HK-2 (cell line): ENCODE data around the gene LZTS2.
"Not testable (repeated sequence)": the region's sequence is repeated elsewhere in the genome, so short reads cannot be mapped to it uniquely, and the experiment has no call there.

Source experiments
- DNase-seq: peaks from one replicate; pipeline ENCODE4 v3.0.0-alpha.2; 2018; ENCODE audit not compliant: unreplicated experiment

The LZTS2 gene

GRCh38 chr10:100999742-101000126, at the start of gene LZTS2:
LZTS2 (plus strand) TSS chr10:100999808; CDS start chr10:101002539, 2,731 bp downstream.
- DNase-seq: no peak

DNA sequence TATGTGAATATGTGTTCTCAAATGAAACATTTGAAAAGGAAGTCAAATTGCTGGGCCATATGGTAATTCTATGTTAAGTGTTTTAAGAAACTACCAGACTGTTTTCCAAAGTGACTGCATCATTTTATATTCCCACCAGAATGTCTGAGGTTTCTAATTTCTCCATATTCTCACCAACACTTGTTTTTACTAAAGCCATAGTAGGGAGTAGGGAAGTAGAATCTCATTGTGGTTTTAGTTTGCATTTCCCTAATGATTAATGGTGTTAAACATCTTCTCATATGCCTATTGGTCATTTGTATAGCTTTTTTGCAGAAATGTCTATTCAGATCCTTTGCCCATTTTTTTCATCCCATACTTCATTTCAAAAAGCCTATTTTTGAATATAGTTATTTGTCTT, 39.4 kb upstream of the LZTS2 start:
- no peak for DNase-seq

DNA sequence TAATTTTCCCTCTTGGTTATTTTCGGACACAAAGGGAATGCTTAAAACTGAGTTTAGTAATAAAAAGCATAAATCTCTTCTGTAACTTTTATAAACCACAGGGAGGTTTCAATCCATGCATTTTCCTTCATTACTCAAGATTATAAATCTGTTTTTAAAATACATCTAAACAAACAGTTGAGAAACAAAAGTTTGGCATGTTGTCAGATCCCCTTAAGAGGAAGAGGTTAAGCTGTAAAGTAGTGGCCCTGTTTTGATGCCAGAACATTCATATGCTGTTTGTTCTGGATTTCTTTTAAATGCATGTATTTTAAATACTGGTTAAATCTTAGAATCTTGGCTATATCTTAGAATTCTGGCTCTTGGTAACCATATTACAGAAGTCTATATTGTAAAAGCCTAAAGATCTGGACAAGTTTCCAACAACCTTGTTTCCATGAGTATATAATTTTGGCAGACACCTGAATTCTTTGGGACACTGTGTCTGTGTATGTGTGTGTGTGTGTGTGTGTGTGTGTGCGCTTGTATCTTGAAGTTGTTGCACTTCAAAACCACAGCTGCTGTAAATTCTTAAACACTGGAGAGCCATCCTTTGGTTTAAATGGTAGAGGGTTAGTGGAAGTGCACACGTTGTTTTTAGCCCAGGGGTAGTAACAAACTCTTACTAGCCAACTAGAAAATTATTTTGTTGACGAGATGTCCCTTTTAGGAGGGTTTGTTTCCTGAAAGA, 37.1 kb upstream of the LZTS2 start:
- DNase-seq: no peak

- DNase-seq: no peak
Measured at GRCh38 chr10:100963826-100964225, 35.8 kb upstream of the LZTS2 start.

GRCh38 chr10:100965820-100966219, 33.8 kb upstream of the LZTS2 start:
- no peak for DNase-seq

DNA sequence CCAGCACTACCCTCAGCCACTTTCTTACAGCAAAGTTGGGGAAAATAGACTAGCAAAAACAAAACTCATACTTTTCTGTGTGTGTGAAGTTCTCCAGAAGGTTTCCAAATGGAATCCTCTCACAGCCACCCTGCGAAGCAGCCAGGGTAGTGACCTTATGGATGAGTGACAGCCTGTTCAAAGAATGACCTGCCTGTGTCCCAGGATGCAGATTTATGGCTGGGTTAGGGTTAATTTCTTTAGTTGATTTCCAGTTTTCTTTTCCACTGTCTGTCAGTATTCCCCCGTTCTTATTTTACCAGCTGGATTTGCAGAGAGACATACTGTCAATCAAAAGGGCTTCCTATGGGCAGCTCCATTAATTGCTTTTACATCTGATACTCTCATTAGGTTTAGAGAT, 32.7 kb upstream of the LZTS2 start:
- DNase-seq: no peak

GRCh38 chr10:100967332-100967731, 32.3 kb upstream of the LZTS2 start:
- no peak for DNase-seq

DNA sequence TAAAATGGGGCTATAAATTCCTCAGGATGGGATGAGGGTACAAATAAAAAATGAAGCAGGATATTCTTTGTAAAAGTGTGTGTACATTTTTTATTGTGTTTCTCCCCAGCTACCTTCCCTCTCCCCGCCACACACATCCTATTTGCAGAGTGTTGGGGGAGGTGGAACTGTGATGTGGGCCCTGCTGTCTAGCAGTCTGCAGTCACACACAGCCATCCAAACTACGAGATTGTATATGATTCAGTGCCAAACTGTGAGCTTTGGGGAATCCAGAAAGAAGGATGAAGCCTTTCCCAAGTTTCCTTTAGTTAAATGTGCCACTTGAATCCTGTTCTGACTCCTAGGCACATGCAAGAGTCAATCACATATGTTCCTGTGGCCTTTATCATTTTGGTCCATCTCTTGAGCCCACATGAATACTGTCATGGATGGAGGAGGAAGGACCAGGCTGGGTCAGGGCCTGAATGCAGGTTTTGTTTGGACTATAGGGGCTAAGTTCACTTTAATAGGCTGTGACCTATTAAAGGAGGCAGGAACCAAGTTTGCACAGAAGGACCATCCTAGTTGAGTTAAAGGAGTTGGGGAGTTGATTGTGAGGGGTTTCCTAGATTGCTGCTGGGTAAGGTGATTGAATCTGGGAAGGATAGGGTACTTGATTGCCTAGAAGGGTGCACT, 31.4 kb upstream of the LZTS2 start:
- no peak for DNase-seq

- no peak for DNase-seq
Measured at GRCh38 chr10:100968863-100969186, 30.8 kb upstream of the LZTS2 start.

DNA sequence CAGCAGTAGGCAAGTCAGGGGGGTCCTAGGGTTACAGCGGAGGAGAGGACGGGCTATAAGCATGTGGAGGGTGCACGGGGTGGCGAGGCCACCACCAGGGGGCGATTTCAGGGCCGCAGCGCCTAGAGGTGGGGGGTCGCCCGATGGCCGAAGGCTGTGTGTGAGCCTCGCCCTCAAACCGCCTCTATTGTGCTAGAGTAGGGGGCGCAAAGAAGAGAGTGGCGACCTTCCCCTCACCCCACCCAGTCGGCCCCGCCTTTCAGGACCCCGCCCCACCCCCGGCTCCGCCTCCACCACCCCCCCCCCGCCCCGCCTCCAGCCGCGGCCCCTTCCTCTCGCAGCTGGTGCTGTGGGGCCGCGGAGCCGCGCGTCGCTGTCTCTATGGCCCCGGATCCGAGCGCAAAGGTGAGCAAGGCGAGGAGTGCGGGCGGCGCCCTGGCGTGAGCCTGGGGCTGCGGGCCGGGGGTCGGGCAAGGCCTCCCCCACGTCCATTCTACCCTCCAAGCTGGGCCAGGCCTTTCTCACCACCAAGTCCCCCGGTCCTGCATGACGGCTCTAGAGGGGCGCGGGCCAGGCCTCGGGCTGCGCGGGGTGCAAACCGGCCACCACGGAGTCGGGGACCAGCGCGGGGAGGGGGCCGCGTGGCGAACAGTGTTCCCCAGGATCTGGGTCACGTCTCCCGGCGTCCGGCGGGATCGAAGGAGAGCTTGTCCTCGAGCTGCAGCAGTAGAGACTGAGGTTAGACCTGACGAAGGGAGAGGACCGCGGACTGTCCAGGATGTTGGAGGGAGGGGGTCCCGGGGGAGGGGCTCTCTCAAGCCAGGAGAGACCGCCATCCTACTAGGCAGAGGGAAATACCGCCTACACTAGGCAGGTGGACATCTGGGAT, 30.2 kb upstream of the LZTS2 start, which contains the start of gene SEMA4G:
SEMA4G (plus strand) TSS at position 318 of the 889 bp plus-strand sequence. CDS start 3,409 bp downstream, outside the sequence.
- DNase-seq: no peak

- DNase-seq: no peak
Measured at GRCh38 chr10:100970076-100970913, 29.3 kb upstream of the LZTS2 start.

GRCh38 chr10:100970914-100971811, 28.4 kb upstream of the LZTS2 start:
- no peak for DNase-seq

DNA sequence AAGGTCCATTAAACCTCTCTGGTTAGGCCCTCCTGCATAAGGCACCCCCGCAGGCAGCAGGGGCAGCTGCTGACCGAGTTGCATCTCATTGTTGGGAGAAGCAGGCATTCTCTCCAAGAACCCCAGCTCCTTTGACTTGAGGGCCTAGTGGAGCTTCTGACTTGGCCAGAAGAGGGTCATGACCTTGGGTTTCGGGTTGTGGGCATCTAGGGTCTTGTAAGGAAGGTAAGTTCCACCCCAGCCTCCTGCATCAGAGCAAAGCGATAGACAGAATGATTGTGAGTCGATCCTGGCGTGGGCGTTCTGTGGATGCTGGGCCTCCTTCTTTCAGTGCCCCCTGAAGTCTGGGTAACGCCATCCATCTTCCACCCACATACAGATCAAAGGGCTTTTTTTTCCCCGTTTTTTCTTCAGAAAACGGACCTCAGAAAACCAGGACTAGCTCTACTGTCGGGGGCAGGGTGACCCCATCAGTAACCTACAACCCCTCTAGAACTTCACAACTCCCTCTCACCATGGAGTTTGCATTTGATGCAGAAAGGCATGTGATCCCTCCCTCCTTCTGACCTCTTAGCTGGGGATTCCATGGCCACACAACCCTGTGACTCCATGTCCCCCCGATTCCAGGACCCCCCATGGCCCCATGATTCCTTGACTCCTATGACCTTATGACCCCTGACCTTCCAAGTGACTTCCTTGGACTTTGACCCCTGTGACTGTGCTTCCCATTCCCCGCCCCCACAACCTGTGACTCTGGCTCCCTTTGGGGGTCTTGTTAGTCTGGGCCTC, 27.3 kb upstream of the LZTS2 start:
- DNase-seq: no peak

GRCh38 chr10:100972904-100973535, 26.6 kb upstream of the LZTS2 start:
- DNase-seq: no peak

DNA sequence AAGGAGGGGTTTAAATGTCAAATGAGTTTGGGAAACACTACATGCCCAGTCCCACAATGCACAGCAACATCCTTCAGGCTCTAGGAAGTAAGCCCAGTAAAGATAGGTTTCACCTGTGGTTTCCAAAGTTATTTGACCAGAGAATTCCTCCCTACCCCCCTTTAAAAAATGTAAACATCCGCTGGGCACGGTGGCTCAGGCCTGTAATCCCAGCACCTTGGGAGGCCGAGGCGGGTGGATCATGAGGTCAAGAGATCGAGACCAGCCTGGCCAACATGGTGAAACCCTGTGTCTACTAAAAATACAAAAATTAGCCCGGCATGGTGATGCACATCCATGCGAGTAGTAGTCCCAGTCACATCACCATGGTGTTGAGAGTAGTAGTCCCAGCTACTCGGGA, 24.2 kb upstream of the LZTS2 start:
- DNase-seq: not testable (repeated sequence)

- DNase-seq: no peak
Measured at GRCh38 chr10:100976906-100977305, 22.7 kb upstream of the LZTS2 start.

DNA sequence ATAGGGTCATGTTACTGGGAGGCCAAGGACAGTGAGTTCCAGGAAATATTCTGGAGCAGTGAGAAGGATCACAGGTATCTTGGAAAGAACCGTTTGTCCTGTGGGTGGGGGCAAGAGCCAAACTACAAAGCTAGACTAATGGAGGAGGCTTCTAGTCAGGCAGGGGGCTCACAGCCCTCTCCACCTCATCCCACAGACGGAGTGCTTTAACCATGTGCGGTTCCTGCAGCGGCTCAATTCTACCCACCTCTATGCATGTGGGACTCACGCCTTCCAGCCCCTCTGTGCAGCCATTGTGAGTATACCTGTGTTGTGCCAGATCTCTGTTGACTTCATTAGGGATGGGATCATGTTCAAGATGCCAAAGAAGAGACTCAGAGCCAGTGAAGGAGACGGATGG, 22.2 kb upstream of the LZTS2 start:
- DNase-seq: no peak

GRCh38 chr10:100978121-100978900, 21.3 kb upstream of the LZTS2 start:
- no peak for DNase-seq

DNA sequence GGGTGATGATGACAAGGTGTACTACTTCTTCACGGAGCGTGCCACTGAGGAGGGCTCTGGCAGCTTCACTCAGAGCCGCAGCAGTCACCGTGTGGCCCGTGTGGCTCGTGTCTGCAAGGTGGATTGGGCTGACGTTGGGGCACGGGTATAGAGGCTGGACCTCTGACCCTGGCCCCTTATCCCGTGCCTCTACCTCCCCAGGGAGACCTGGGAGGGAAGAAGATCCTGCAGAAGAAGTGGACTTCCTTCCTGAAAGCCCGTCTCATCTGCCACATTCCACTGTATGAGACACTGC, 20.8 kb upstream of the LZTS2 start:
- no peak for DNase-seq
